Fibroblast of peridontal ligament (primary cell): ENCODE data around the gene GLIS1.
A peak's percentile ranks its signal among the peaks of the same experiment; 100 is the strongest.

Experiments used
- DNase-seq: peaks from one replicate; pipeline ENCODE4 v3.0.0-alpha.2; 2010; ENCODE audit errors: extremely low read depth

GLIS1 gene

DNA sequence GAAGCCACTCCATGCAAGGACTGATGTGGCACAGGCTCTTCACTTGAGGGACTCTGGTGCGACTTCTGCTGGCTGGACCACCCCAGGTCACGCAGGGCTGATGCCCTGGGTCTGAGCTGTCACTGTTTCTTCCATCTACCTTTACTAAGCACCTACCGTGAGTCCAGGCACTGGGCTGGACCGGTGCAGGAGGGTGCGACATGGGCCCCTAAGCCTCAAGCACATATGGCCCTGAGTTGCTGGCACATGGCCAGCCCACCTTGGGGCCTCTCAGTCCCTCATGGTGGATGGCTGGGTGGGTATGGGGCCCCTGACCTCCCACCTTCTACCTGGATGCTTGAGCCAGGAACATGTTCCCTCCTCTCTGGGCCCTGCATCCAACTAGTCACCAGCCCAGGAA is 203.7 kb downstream of the GLIS1 start:
- no peak for DNase-seq

DNA sequence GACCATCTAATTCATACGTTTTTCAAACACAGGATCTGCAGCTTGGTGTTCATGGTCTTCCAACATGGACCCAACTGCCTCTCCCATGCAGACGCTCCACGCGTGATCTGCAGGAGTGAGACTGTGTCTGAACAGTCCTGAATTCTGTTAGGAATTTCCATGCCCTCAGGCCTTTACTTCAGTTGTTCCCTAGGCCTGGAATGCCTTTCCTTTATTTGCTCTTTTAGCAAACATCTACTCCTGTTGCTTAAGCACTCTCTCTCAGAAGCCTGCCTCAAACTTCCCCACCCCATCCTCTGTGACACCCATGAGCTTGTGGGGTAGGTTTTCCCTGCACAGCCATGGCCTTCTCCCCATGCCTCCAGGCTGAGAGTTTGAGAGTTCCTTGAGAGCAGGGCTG is 206.1 kb downstream of the GLIS1 start:
- no peak for DNase-seq

DNA sequence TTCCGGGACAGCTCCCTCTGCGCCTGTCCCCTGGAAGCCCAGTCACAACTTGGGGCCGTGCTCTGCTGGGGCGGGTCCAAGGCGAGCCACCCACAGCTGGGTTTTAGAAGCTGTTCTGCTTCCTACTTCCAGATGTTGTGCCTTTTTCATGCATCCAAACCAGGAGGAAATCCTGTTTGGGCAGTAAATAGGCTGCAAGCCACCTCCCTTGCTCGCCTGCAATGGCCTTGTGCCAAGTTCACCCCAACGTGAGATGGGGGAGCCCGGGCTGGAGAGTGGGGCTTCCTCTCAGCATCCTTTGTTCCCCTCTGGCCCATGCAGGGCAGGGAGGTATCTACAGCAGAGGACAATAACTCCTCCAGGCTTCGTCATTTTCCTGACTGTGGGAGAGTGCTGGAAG is 206.6 kb downstream of the GLIS1 start:
- no peak for DNase-seq

DNA sequence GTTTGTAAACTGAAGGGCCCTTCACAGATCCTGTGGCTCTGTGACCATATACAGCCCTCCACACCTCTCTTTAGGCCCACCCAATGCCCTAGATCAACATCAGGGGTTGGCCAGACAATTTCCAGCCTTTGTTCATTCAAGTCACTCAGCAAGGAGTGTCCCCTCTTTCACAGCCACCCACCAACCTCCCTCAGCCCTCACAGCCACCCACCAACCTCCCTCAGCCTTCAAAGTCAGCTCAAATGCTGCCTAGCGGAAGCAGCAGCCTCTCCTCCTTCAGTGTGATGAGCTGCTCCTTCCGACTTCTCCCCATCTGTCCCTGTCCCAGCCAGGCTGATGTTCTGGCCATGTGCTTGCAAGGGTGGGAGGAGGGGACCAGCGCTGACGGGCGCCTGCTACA is 208.4 kb downstream of the GLIS1 start:
- no peak for DNase-seq

DNA sequence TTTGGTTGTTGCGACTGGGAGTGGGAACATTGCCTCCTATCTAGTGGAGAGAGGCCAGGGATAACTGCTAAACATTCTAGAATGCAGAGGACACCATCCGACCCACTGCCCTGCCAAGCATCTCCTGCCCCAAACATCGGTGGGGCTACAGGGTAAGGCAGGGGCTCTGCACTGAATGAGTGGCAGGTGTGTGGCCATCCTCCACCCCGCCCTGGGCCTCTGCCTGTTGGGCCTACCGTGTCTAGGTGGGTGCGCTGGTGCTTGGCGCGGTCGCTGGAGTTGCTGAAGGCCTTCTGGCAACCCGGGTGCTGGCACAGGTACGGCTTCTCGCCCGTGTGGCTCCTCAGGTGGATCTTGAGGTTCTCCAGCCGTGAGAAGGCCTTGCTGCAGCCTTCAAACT is 209.4 kb downstream of the GLIS1 start:
- no peak for DNase-seq

DNA sequence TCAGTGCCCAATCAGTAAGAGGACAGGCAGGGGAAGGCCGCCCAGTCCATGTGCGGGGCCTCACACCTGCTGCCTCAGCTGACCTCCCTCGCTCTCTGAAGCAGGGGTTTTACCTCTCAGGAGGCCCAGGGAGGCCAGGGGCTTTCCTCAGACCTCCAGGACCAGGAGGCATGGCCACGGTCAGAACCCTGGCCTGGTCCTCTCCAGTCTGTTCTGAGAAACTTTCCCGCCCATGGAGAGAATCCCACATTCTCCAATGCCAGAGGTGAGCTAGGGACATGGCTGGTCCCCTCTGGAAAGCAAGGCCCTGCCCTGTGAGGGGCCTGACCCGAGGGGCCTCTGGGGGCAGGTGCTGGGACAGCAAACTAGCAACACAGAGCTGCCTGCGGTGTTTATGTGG is 211.6 kb downstream of the GLIS1 start:
- DNase-seq, result no peak

DNA sequence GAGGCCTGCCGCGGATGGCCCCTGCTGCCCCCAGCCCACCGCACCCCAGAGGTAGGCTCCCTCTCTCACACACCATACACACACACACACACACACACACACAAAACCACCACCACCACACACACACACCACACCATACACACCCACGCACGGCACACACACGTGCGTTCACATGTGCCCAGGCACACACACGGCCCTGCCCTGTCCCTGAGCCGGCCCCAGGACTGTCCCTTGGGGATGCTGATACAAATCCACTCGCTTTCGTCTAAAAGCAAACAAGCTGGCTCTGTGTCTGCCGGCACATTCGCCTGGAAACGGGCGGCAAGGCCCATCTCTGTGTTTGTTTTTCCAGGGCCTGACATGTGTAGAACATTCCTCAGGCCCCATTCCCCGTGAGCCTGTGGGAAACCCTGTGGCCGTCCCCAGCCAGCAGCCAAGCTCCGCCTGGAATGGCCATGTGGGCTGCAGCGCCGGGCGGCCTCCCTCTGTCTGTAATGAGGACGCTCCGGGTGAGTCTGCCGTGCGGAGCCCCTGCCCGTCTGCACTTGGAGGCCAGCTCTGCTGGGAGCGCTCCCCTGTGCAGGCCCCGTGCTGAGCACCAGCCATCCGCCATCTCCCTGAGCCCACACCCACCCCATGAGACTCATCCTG is 212.4 kb downstream of the GLIS1 start:
- DNase-seq, result peak; percentile 90

DNA sequence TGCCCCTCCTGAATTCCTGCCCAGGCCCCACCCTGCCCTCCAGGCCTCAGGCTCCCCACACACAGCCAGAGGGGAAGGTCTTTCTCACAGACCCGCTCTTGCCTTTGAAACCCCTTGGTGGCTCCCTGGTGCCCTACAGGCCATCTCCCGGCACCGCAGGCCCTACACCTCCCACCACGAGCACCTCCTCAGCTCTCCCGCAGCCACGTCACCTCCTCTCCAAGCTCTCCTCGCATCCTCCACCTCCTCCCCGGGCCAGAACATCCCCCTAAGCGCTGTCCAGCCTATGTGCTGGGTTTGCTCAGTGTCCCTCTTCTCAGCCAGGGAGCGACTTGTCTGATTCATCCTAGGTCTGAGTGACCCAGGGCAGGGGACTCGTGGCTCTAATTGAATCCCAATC is 213.4 kb downstream of the GLIS1 start:
- DNase-seq, result no peak

DNA sequence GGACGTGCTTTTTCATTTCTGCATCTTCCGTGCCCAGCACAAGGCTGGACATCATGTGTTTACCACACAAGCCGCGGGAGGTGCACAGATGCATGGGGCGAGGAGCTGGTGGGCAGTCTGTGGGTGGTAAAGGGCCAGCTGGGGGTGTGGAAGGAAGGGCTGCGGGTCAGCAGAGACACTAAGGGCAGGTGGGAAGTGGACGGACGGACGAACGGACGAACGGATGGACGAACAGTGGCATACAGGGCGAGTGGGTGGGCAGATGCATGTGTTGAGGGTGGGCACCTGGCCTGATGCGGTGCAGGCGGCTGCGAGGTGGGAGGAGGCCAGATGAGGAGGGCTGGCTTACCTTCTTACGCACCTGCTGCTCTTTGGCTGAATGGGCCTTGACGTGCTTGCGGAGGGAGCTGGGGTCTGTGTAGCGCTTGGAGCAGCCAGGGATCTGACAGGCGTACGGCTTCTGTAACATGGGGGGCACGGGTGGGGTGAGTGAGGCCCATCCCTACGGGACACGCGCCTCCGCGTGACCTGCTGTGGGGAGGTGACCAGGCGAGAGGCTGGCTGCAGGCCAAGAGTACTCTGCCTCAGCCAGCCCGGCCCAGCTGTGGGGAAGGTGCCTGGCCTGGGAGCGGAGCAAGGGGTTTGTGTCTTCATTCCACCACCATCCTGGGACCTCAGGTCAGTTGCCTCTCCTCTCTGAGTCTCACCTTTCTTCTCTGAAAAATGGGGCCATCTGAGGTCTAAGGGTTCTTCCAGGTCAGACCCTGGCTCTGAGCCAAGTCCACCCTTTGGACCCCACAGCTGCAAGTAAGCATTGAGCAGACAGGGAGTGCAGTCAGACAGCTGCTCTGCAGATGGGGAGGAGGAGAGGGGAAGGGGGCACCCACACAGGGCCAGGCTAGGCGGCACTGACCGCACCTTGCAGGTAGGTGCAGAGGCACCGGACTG is 214.3 kb downstream of the GLIS1 start:
- DNase-seq, result no peak

DNA sequence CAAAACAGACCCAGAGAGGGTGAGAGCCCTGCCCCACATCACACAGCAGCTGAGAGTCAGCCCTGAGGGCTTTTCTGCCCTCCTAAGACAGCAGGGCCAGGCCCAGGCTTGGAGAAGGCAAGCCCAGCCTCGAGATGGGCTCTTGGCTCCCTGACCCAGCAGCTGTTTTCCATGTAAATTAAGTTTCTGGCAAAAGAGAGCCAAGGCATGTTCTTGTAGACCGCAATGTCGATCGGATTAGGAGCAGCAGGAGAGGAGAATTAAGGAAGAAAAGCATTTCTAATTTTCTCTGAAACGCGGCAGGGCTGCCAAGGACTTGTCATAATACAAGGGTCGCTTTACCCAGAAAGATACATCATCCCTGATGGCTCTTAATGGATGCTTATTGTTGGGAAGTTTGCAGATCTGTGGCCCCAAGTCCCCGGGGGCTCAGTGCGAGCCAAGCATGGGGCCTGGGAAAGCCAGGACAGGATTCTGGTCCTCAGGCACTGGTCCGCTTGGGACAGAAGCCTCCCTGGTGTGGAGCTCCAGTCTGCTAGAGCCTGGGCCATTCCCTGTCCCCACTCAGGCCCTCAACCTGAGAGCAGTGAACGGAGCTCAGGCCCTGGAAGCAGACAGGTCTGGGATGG is 216.9 kb downstream of the GLIS1 start:
- DNase-seq, result peak; percentile 62

DNA sequence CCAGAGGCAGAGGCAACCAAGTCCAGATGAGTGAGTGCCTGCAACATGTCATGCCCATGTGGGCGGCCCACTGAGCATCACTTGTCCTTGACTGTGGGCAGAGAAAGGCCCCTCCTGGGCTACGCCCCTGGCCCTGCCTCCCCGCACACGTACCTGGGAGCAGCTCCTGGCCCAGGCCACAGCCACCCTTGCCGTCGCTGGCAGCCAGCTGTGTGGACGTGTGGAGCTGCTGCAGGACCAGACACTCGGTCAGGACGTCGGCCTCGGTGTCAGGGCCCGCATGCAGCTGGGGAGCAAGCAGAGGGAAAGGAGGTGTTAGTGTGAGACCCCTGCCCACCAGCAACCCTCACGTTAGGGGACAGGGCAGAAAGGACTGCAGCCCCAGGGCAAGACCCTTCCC is 218.5 kb downstream of the GLIS1 start:
- DNase-seq, result no peak

DNA sequence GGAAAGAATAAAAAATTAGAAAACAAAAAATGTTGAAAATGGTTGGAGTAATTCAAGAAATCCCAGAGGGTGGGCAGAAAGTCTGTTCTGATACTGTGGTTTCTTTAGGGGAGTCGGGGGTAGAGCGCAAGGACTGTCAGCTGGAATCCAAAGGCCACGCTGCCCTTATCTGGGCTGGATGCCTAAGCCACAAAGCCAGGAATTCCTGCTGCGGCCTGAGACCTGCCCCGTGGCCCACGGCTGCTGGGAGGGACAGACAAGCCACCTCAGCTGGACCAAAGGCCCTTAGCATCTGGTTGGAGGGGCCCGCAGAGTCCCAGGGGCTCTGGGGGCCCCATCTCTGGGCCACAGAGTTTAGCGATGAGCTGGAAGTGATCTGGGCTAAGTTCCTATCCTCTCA is 219.5 kb downstream of the GLIS1 start:
- peak; percentile 55 for DNase-seq

DNA sequence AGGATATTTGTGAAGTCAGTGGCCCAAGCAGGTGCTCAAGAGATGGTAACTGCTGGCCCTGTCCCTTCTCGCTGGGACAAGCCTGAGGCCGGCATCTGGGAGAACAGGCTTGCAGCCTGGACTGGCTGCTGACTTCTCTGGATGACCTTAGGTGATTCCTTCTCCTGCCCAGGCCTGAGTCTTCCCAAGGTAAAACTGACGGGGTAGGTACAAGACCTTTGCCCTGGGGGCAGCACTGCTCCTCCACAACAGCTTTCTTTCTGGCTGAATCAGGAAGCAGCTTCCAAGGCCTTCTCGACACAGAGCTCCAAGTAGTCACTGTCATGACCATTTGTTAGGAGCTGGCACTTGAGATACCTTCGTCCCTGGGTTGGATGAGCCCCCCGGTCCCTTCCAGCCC is 220.2 kb downstream of the GLIS1 start:
- no peak for DNase-seq

DNA sequence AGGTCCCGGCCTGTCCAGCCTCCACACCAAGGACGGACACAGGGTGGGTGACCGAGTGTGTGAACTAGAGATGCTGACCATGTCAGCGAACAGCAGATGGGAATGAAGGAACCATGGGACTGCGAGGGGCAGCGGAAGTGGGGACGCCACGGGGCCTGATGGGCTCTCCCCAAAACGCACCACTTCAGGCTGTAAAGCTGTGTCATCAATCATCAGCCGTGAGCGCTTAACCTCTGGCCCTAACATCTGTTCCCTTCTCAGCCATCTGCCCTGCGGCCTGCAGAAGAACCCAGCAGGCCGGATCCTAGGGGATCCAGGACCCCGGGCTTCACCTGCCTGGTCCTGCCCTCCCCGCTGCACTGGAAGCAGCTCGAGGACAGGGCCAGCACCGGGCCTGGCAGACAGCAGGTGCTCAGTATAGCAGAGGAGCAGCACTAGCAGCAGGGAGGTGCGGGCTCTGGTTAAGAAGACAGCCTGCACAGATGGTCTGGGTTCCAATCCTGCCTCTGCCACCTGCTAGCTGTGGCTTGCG is 221.1 kb downstream of the GLIS1 start:
- no peak for DNase-seq

DNA sequence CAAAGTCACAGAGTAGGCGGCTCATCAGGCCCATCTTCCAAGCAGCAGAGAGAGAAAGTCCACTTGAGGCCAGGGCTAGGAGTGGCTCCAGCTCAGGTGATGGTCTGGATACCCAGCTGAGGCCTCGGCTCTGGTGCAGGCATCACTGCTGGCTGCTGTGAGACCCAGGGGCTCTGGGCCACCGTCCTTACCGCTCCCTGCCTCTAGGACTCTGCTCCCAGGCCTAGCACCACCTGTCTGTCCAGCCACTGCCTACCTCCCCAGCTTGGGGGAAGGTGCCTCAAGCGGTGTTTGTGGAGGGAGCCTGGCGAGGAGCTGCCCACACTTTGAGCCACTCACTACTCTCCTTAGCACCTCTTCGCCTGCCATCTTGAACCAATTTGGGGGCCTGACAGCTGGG is 221.9 kb downstream of the GLIS1 start:
- DNase-seq, result no peak

DNA sequence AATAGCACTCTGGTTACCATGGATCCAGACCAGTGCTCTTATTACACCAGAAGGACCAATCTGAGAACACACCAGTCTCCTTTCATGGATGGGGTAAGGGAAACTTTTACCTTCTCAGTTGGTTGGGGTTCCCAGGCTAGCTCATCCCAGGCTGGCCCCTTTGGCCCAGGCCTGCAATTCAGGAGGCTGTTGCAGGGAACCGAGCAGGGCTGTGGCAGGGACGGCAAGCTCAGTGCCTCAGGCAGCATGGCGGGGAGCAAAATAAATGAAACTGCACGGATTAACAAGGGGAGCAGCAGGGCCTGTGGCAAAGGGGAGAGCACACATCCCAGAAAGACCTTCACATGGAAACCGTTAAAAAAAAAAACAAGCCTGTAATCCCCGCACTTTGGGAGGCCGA is 222.8 kb downstream of the GLIS1 start:
- DNase-seq, result no peak

DNA sequence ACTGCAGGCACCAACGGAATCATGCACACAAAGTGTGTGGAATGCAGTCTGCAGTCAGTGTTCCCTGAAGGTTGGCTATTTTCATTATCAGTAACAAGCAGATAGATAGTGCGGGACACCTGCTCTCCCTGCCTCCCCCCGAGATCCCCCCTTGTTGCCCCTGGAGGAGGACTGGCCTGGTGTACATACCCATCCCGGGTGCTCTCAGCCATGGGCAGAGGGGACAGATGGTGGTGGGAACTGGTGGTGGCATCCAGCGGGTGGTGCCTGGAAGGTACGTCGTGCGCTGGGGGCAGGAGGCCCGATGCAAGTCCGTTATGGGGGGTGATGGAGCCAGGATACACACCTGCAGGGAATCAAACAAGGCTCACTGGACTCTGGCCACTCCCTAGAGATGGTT is 224.5 kb downstream of the GLIS1 start:
- no peak for DNase-seq

DNA sequence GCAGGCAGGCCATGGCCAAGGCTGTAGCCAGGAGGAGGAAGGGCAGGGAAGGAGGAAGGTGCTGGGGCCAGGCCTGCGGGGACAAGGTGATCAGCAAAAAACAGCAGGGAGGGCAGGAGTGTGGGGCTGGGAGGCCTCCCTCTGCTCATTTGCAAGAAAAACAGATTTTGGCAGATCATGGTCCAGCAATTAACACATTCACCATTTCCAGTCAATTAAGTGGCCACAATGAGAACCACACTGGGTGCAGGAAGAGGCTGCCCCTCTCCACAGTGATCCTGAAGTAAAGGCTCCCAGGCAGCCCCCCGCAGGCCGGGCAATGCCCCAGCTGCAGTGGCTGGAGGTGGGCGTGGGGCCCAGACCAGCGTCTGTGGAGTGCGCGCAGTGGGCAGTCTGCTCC is 225.1 kb downstream of the GLIS1 start:
- no peak for DNase-seq

DNA sequence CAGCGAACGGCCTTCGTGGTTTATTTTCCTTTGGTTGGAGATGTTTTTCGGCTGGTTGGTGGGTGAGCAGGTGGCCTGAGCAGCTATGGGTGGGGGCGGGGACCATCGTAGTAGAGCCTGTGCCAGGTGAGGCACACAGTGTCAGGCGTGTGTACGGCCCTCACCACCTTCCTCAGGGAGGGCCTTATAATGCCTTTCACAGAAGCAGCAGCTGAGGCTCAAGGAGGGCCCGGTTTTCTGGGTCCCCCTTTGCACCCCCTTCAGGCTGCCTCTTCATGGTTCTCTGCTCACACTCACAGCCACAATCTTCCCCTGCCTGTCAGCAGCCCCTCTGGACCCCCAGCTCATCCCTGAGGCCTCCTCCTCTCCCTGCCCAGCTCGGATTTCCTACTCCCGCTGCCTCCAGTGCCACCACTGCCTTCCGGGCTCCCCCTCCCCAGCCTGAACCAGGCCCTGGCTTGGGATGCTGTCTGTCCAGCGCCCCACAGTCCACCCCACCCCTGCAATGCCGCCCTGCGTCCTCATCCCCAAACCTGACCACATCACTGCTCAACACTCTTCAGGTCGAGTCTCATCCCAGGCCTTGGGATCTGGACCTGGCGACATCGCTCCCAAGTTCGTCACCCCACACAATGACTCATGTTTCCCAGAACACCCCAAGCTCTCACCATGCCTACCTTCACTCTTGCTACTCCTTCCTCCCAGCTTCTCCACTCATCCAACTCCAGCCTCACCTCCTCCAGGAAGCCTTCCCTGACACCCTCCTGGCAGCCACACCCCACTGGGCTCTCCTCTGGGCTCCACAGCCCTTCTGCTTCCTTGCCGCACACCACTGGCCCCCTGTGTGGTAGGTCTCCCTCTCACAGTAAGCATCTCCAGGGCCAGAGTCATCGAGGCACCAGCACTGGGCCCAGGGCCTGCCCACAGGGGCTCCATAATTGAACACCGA is 225.9 kb downstream of the GLIS1 start:
- DNase-seq, result no peak

DNA sequence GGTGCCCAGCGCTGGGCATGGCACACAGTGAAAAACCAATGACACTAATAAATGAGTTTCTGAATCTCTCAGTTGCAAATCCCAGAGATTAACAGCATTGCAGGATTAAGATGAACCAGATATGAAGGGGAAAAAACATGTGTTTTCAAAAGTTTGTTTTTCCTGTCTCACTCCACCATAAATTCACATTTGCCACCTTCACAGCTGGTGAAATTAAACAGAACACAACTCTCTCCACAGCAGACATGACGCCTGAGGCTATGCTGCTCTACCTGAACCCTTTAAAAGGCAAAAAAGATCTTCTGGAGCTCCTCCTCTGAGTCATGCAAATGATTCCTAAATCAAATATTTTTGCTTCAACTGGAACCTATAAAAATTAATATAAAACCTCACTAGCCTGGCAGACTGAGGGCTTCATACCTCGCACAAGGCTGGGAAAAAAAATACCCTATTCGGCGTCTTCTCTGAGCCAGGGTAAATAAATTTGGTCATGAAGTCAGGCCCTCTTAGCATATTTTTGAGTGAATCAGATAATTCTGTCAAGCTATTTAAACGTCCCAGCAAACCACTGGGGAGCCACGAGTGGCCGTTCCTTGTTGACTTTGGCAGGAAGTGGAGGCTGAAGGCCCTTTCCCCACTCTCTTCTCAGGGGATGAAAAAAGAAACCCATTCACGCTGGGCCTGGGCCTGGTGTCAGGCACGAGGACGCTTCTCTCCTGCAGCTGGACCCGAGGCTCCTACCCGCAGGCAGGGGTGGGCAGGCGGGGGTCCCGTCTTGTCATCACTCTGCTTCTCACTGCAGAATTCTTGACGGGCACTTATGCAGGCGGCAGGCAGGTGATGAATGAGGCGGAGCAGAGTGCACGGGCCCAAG is 226.8 kb downstream of the GLIS1 start:
- peak; percentile 73 for DNase-seq
